WI38 (cell line): Measurements from ENCODE around the gene NFS1.
"Not testable (repeated sequence)": the region's sequence is repeated elsewhere in the genome, so short reads cannot be mapped to it uniquely, and the experiment has no call there.

Experiments used
- H3K4me3 ChIP-seq: 2 replicates; pipeline ENCODE4 v1.5.1; 2011; ENCODE audit warnings: low read depth, mild to moderate bottlenecking, control low read depth, low read length
- CTCF ChIP-seq: IDR thresholded peaks from 2 replicates; pipeline ENCODE4 v1.5.1; 2012; ENCODE audit warnings: low read depth, mild to moderate bottlenecking, control low read depth, low read length

NFS1 gene

GRCh38 chr20:35718972-35719635 lies 20.0 kb upstream of the NFS1 start:
- H3K4me3 ChIP-seq, result no peak overlapping the region
- no peak for TF ChIP-seq CTCF

GRCh38 chr20:35718321-35718720 lies 19.2 kb upstream of the NFS1 start:
- not testable (repeated sequence) for H3K4me3 ChIP-seq

- no peak for TF ChIP-seq CTCF
- no peak overlapping the region for H3K4me3 ChIP-seq
These were observed 17.2 kb upstream of the NFS1 start for GRCh38 chr20:35716330-35716729.

GRCh38 chr20:35715652-35716051 lies 16.5 kb upstream of the NFS1 start:
- TF ChIP-seq CTCF, result no peak
- H3K4me3 ChIP-seq, result no peak overlapping the region

GRCh38 chr20:35714127-35714526 lies 15.0 kb upstream of the NFS1 start:
- TF ChIP-seq CTCF, result no peak
- no peak overlapping the region for H3K4me3 ChIP-seq

- not testable (repeated sequence) for H3K4me3 ChIP-seq
These were observed 14.0 kb upstream of the NFS1 start for GRCh38 chr20:35713120-35713519.

GRCh38 chr20:35711588-35712209 lies 12.5 kb upstream of the NFS1 start:
- no peak for TF ChIP-seq CTCF
- no peak overlapping the region for H3K4me3 ChIP-seq

GRCh38 chr20:35710884-35711587 lies 11.9 kb upstream of the NFS1 start:
- H3K4me3 ChIP-seq, result no peak overlapping the region
- TF ChIP-seq CTCF, result no peak
